ENCODE data around the gene INHBB. TPM values are rescaled to one million over a fixed set of nuclear protein-coding genes. Genes with fewer than 3 reads are reported as not detected.

INHBB gene
- total RNA-seq, 2 experiments from 2014 or later = not detected

DNA sequence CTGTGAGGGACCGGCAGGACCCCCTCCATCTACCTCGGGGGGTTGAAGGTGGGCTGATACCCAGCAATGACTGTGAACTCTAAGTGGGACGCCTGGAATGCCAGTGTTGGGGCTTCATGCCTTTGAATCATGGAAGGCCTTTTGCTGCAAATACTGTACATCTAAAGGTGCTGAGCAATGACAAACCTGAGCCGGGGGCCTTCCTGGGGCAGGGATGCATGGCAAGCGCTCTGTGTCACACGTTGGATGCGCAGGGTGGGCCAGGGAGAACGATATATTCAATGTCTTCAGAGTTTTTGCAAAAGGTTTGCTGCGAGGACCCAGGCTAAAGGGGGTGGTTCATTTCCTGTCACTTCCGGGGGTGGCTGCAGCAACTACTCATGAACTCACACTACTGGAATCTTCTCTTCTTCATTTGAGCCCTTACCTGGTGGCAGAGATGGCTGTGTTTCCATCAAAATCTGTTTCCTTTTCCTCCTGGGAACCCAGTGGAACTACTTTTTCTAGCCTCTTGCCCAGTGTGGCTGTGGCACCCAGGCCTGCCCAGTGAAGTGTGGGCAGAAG lies 24.1 kb upstream of the INHBB start:
- Mint-ChIP-seq H3K4me3 (no peak overlapping the region), H3K36me3 (no peaks in the 10 kb centered on the region), H3K27ac (no peak overlapping the region), H3K9me3 (no peaks in the 10 kb centered on the region), H3K27me3 (no peaks in the 10 kb centered on the region), H3K4me1 (peaks cover 7% of the 10 kb centered on the region)
- no peak for DNase-seq

DNA sequence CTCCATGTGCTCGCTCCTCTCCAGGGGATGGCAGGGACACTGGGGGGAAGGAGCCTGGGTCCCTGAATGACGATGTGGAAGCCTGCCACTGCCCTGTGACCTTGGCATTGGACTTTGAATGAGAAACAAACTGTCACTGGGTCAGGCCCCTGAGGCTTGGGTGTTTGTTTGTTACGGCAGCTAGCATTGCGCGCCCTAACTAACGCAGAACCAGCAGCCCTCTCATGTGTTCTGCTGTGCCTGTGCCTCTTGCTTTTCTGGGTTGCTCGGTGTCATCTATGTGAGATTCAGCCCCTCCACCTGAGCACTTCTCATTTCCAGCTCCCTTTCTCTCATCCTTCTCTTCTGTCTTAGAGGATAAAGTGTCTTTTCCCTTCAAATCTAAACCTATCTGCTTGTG lies 23.6 kb upstream of the INHBB start:
- Mint-ChIP-seq H3K27me3 (no peaks in the 10 kb centered on the region), H3K4me3 (no peak overlapping the region), H3K9me3 (no peaks in the 10 kb centered on the region), H3K27ac (no peak overlapping the region), H3K4me1 (peaks cover 7% of the 10 kb centered on the region), H3K36me3 (no peaks in the 10 kb centered on the region)
- DNase-seq = no peak

DNA sequence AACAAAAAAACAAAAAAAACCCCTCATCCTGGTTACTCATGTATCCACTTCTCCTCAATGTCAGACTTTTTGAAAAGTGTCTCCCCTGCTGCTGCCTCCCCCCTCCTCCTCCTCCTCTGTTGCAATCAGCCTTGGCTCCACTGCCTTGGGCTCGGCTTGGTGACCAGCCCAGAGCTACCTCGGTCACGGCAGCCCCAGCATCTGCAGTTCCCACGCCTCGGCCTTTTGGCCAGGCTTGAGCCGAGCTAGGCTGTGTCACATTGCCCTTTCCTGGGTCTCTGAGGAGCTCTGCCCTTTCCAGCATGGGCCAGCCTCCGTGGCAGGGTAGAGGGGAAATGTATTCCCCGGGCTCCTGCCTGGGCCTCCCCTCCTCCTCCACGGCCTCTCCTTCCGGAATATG lies 22.7 kb upstream of the INHBB start:
- H3K4me3 Mint-ChIP-seq = no peak overlapping the region
- peak overlapping the region; percentile 60 for H3K27ac Mint-ChIP-seq
- DNase-seq = no peak
- no peaks in the 10 kb centered on the region for H3K9me3 Mint-ChIP-seq
- H3K36me3 Mint-ChIP-seq = no peaks in the 10 kb centered on the region
- H3K27me3 Mint-ChIP-seq = no peaks in the 10 kb centered on the region
- H3K4me1 Mint-ChIP-seq = peaks cover 7% of the 10 kb centered on the region

DNA sequence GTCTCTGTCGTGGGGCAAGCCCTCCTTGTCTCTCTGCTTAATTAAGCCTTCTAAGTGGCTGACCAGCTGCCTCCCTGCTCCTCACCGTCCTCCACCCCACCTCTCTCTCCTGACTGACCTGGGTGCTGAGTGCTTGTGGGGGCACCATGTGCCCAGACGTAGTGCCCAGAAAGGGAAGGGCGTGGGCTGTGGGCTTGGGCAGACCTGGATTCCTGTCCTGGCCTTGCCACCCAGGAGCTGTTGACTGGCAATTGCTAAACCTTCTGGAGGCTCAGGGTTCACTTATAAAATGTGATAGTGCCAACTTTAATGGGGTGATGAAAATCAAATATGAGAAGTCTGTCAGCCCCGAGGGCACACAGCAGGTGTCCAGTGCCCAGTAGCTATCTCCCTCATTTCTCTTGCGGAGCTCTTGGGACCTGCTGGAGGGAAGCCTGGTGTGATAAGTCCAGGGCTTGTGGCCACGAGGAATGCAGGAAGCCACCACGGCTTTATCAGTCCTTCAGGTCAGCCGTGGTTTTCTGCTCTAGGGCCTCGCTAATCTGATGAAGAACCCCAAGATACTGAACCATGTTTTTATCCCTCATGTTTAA lies 22.0 kb upstream of the INHBB start:
- DNase-seq = no peak
- Mint-ChIP-seq H3K4me1 (peaks cover 7% of the 10 kb centered on the region), H3K36me3 (no peaks in the 10 kb centered on the region), H3K27me3 (no peaks in the 10 kb centered on the region), H3K9me3 (no peaks in the 10 kb centered on the region), H3K27ac (no peak overlapping the region), H3K4me3 (no peak overlapping the region)

DNA sequence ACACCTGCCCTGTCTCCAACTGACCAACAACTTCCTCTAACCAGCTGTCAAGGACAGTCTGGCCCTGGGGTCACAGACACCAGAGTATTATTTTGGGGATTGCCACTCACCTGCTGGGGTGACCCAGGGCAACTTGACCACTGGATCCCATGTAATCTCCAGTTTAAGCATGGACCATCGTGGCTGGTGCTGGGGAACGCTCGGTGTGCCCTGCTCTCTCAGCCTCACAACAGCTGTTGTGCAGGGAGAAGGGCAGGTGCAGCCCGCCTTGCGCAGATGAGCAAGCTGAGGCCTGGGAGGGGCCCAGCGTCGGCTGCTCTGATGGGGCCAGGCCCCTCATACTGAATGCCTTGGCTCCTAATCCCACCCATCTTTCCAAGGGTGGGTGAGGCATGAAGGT lies 21.0 kb upstream of the INHBB start:
- Mint-ChIP-seq H3K4me1 (peaks cover 7% of the 10 kb centered on the region), H3K9me3 (no peaks in the 10 kb centered on the region), H3K4me3 (no peak overlapping the region), H3K36me3 (no peaks in the 10 kb centered on the region), H3K27ac (no peak overlapping the region), H3K27me3 (no peaks in the 10 kb centered on the region)
- no peak for DNase-seq

DNA sequence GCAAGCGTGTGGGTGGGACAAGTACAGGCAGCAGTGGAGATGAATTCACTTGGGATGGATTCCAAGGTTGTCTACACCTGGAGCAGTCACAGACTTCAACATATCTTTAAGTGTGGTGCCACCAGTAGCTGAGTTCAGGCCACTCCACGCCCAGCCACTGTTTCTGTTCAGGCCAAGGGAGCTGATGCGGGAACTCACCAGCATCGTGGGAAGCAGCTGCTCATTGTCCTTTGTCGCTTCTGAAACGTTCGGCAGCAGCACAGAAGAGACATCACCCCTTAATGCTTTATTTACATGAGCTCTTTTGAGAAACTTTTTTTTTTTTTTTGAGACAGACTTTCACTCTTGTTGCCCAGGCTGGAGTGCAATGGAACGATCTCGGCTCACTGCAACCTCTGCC lies 19.9 kb upstream of the INHBB start:
- no peaks in the 10 kb centered on the region for H3K27me3 Mint-ChIP-seq
- no peak overlapping the region for H3K4me3 Mint-ChIP-seq
- H3K27ac Mint-ChIP-seq = no peak overlapping the region
- H3K4me1 Mint-ChIP-seq = peaks cover 7% of the 10 kb centered on the region
- H3K9me3 Mint-ChIP-seq = no peaks in the 10 kb centered on the region
- H3K36me3 Mint-ChIP-seq = no peaks in the 10 kb centered on the region
- DNase-seq = no peak

DNA sequence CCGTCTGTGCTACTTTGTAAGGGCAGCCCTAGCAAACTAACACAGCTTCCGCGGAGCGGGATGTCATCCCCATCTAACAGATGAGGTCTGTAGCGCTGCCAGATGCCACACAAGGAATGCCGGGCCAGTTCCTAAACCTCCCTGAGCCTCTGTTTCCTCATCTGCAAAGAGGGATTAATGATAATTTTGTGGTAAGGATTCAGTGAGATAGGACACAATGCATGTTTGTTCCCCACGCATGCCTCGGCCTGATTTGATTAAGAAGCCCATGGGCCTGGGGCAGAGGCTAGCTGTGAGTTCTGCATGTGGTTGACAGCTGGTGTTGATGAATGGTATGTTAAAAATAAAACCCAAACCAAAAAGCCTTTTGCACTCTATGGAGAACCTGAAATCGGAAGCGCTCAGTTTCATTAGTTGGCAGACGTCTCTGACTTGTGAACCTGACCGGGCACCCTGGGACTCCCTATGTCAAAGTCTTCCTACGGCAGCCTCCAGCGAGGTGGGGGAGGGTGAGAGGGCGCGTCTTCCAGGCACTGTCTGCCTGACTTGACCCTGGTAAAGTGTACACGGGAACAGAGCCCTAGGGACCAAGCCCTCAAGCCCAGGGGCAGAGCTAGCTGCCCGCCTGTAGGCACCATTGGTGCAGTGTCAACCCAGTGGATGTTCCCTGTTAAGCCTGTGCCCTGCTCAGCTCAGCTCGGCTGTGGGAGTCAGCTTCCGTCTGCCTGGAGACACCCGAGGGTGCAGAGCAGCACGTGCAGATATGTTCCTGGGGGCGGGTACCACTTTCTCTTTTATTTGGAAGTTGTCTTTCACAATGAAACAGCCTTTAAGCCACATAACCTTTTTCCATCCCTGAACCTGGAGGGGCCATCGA lies 14.8 kb upstream of the INHBB start:
- H3K27me3 Mint-ChIP-seq = peaks cover 13% of the 10 kb centered on the region
- H3K36me3 Mint-ChIP-seq = peaks cover 3% of the 10 kb centered on the region
- no peak for DNase-seq
- no peaks in the 10 kb centered on the region for H3K9me3 Mint-ChIP-seq
- no peaks in the 10 kb centered on the region for H3K4me1 Mint-ChIP-seq
- no peak overlapping the region for H3K27ac Mint-ChIP-seq
- no peak overlapping the region for H3K4me3 Mint-ChIP-seq

DNA sequence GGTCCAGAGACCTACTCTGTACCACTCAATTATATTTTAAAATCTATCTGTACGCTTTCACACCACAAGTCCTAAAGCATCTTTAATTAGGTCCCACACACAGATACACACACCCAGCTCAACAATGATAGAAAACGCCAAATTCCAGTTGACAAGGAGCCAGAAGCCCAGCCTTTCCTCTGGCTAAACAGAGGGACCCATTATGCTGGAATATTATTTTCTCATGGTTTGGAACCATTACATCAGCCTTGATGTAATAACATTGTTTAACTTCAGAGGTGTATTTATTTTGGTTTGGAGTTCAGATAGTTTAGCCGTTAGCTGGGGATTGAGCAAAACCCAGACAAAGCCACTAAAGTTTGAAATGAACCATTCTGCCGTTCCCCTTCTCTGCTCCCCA lies 14.0 kb upstream of the INHBB start:
- H3K27me3 Mint-ChIP-seq = peaks cover 14% of the 10 kb centered on the region
- H3K27ac Mint-ChIP-seq = no peak overlapping the region
- no peak overlapping the region for H3K4me3 Mint-ChIP-seq
- H3K36me3 Mint-ChIP-seq = peaks cover 3% of the 10 kb centered on the region
- H3K4me1 Mint-ChIP-seq = no peaks in the 10 kb centered on the region
- no peak for DNase-seq
- no peaks in the 10 kb centered on the region for H3K9me3 Mint-ChIP-seq

DNA sequence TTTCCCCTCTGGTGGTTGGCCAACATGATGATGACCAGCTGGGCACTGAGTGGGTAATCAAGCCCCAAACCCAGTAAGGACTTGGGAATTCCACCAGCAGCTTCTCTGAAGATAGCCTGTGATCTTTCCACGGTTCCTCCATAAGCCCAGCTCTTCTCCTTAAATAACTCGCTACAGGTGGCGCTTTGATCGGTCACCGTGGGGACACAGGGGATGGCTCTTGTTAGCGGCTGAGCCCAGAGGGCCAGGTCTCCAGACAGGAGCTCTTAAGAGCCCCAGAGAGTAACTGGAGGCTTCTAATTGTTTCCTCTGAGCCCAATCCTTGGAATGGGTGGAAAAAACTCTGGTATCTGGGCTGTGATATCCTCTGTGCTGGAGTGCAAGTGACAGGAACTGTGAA lies 13.6 kb upstream of the INHBB start:
- Mint-ChIP-seq H3K4me1 (no peaks in the 10 kb centered on the region), H3K27me3 (peaks cover 14% of the 10 kb centered on the region), H3K4me3 (no peak overlapping the region), H3K9me3 (no peaks in the 10 kb centered on the region), H3K36me3 (peaks cover 3% of the 10 kb centered on the region), H3K27ac (no peak overlapping the region)
- DNase-seq = no peak

DNA sequence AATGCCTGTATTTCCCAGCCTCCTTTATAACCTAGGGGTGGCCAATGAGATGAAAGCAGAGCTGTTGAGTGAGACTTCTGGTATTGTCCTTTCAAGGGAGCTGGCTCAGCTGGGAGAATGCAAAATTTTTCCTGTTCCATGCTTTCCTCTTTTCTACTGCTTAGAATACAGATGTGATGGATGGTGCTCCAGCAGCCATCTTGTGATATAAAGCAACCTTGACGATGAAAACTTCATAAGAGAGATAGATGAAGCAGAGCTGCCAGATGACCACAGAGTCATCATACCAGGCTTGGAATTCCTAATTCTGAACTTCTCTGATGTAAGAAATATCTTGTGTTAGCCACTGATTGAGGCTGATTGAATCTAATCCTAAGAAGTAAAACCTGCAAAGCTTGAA lies 11.9 kb upstream of the INHBB start:
- H3K4me1 Mint-ChIP-seq = no peaks in the 10 kb centered on the region
- peaks cover 3% of the 10 kb centered on the region for H3K36me3 Mint-ChIP-seq
- H3K27me3 Mint-ChIP-seq = peaks cover 25% of the 10 kb centered on the region
- no peaks in the 10 kb centered on the region for H3K9me3 Mint-ChIP-seq
- H3K27ac Mint-ChIP-seq = no peak overlapping the region
- H3K4me3 Mint-ChIP-seq = no peak overlapping the region
- no peak for DNase-seq

DNA sequence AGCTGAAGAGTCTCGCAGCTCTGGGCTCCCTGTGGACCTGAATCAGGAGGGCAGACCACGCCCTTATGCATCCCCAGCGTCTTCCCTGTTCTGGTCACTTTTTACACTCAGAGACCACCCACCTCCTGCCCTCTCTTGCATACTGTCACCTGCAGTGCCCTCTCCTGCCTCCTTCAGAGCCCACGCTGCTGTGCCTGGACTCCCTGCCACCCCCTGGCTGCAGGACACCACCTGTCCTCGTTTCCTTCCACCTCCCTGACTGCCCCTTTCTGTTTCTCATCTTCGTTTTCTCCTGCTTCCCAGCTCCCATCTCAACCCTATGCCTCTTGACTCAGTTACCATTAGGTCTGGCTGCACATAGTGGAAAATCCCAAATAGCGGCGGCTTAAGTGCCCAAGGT lies 9.2 kb upstream of the INHBB start:
- Mint-ChIP-seq H3K9me3 (no peaks in the 10 kb centered on the region), H3K36me3 (peaks cover 3% of the 10 kb centered on the region), H3K27me3 (peaks cover 41% of the 10 kb centered on the region), H3K4me1 (no peaks in the 10 kb centered on the region), H3K27ac (no peak overlapping the region), H3K4me3 (no peak overlapping the region)
- DNase-seq = no peak

DNA sequence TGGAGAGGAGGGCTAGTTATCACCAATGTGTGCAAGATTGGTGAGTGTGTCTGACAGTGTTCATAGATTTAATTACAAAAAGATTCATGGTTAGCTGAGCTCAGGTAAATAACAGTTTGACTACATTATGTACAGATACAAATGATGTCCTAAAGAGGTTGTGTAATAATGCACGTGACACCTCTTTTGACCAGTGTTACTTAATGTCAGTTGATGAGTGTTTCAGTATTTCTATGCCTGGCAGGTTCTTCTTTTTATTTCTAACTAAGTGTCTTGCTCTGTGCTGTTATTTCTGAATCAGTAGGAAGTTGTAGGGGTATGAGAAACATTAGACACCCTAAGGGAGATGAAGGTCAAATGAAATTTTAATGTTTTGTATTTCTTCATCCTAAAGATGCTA lies 7.9 kb upstream of the INHBB start:
- H3K4me3 Mint-ChIP-seq = no peak overlapping the region
- no peaks in the 10 kb centered on the region for H3K9me3 Mint-ChIP-seq
- H3K27ac Mint-ChIP-seq = no peak overlapping the region
- no peak for DNase-seq
- H3K4me1 Mint-ChIP-seq = peaks cover 5% of the 10 kb centered on the region
- peaks cover 3% of the 10 kb centered on the region for H3K36me3 Mint-ChIP-seq
- H3K27me3 Mint-ChIP-seq = peaks cover 47% of the 10 kb centered on the region

DNA sequence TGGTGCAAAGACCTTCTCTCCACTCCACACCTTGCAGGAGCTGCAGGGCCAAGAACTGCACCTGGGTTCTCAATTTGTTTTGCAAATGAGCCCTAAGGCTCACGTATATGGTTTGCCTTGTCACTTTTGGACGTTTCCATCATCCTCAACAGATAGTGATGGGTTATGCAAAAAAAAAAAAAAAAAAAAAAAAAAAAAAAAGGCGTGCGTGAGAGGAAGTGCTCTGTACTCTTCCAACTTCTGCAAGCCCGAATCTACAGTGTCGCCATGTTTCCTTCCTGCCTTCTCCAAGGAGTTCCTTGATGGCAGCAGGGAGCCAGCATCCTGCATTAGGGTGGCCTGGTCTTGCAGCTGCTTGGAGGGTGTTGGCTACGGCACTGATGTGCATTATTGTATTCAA lies 4.0 kb upstream of the INHBB start:
- H3K36me3 Mint-ChIP-seq = no peaks in the 10 kb centered on the region
- peaks cover 53% of the 10 kb centered on the region for H3K27me3 Mint-ChIP-seq
- peaks cover 13% of the 10 kb centered on the region for H3K4me1 Mint-ChIP-seq
- no peak for DNase-seq
- no peak overlapping the region for H3K27ac Mint-ChIP-seq
- H3K9me3 Mint-ChIP-seq = no peaks in the 10 kb centered on the region
- no peak overlapping the region for H3K4me3 Mint-ChIP-seq

DNA sequence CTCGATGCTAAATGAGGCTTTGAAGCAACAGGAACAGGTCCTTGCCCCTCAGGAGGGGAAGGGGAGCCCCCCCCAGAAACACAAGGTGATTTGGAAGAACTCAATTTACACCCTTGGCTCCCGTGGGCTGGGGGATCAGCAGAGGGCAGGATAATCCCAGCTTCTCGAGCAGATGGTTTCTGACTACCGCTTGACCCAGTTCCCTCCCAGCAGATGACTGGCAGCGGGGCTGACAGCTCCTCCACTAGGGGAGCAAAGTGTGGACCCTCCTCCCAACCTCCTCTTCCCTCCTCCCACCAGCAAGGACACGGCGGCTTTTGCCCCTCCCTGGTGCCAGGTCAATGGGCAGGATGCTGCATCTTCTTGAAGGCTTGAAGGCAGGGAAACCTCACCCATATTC lies 3.5 kb upstream of the INHBB start:
- Mint-ChIP-seq H3K4me1 (peaks cover 16% of the 10 kb centered on the region), H3K9me3 (no peaks in the 10 kb centered on the region), H3K36me3 (no peaks in the 10 kb centered on the region), H3K4me3 (no peak overlapping the region), H3K27ac (no peak overlapping the region), H3K27me3 (peaks cover 58% of the 10 kb centered on the region)
- DNase-seq = no peak

DNA sequence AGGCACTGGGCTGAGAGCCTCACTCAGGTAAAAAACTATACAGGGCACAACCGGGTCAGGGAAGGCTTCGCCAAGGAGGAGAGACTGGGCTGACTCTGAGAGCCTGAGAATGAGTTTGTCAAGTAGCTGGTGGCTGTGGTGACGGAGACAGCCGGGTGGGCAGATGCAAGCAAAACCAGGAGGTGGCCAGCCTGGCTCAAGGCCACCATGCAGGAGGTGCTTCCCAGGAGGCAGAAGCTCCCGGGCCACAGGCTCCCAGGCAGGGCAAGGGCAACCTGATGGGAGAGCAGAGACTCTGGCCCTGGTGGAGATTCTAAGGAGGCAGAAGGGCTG lies 2.9 kb upstream of the INHBB start:
- DNase-seq = no peak
- H3K36me3 Mint-ChIP-seq = no peaks in the 10 kb centered on the region
- peaks cover 62% of the 10 kb centered on the region for H3K27me3 Mint-ChIP-seq
- H3K4me3 Mint-ChIP-seq = peak overlapping the region; percentile 1
- no peaks in the 10 kb centered on the region for H3K9me3 Mint-ChIP-seq
- peaks cover 19% of the 10 kb centered on the region for H3K4me1 Mint-ChIP-seq
- no peak overlapping the region for H3K27ac Mint-ChIP-seq
